ENCODE data around the gene MTX1. TPM values are rescaled to one million over a fixed set of nuclear protein-coding genes. Genes with fewer than 3 reads are reported as not detected.
"Not testable (repeated sequence)": the region's sequence is repeated elsewhere in the genome, so short reads cannot be mapped to it uniquely, and the experiment has no call there.

MTX1 gene, protein sequence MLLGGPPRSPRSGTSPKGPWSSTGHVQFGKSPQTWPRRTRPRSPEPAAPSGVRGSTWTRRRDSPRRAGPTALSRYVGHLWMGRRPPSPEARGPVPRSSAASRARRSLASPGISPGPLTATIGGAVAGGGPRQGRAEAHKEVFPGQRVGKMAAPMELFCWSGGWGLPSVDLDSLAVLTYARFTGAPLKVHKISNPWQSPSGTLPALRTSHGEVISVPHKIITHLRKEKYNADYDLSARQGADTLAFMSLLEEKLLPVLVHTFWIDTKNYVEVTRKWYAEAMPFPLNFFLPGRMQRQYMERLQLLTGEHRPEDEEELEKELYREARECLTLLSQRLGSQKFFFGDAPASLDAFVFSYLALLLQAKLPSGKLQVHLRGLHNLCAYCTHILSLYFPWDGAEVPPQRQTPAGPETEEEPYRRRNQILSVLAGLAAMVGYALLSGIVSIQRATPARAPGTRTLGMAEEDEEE
- 43.0 TPM for polyA plus RNA-seq (2012; ENCODE audit: low read depth, missing spikeins)

DNA sequence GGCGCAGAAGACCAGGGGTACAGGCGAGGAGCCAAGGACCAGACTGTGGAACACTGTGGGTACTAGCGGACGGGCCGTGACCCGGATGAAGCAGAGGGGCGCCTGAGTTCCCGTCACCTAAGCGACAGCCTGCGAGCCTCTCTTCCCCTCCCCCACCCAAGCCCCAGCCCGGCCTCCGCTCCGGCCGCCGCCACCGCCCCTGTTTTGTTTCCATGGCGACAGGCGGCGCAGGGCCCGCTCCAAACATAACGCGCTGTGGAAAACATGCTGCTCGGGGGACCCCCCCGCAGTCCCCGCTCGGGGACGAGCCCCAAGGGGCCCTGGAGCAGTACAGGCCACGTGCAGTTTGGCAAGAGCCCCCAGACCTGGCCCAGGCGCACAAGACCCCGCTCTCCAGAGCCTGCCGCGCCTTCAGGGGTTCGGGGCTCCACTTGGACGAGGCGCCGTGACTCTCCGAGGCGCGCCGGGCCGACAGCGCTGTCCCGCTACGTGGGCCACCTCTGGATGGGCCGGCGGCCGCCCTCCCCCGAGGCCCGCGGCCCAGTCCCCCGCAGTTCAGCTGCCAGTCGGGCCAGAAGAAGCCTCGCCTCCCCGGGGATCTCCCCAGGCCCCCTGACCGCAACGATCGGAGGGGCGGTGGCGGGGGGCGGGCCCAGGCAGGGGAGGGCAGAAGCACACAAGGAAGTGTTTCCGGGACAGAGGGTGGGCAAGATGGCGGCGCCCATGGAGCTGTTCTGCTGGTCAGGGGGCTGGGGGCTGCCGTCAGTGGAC, at the start of gene MTX1:
TSS of gene MTX1 (plus strand) at position 155 of the 771 bp plus-strand sequence. CDS start at position 265, 110 bp downstream.
- DNase-seq (ENCODE audit: insufficient read length, low spot score), result peak; percentile 91

DNA sequence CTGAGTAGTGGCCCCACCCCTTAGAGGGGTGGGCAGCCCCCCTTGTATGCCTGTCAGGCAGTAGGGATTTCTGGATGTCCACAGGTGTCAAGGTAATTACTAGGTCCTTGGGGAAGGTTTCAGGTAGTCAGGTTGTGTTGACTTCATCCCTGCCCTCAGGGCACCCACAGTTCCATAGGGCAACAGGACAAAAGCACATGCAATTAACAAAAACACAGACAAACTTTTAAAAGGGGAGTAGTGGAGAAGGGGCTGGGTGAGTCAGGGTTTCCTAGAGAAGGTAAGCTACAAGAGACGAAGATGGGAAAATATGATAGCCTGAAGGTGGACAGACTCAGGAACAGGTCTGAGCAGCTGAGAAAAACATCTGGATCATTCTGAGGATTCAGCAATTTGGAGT, 49.5 kb upstream of the MTX1 start:
- DNase-seq (ENCODE audit: insufficient read length, low spot score) (no peak), FAIRE-seq (no peak)
- TF ChIP-seq PAX5 (IDR thresholded peaks at IDR 0.05; ENCODE audit: insufficient read depth, low read length, severe bottlenecking), result no peak
- TF ChIP-seq POLR2A (IDR thresholded peaks at IDR 0.05; ENCODE audit: low read depth, low read length), result no peak
- no peak for TF ChIP-seq SPI1 (IDR thresholded peaks at IDR 0.05; ENCODE audit: low read depth, low read length)
- no peak for TF ChIP-seq POLR2AphosphoS5 (IDR thresholded peaks at IDR 0.05; ENCODE audit: low read depth, low read length)
- TF ChIP-seq TAF1 (IDR thresholded peaks at IDR 0.05; ENCODE audit: low read depth, low read length), result no peak
- TF ChIP-seq POU2F2 (IDR thresholded peaks at IDR 0.05; ENCODE audit: low read depth, low read length), result no peak

More for the DNA sequence above, at the start of gene MTX1:
- FAIRE-seq, result peak; percentile 88
- TF ChIP-seq POU2F2 (IDR thresholded peaks at IDR 0.05; ENCODE audit: low read depth, low read length) (no peak), PAX5 (IDR thresholded peaks at IDR 0.05; ENCODE audit: insufficient read depth, low read length, severe bottlenecking) (no peak), TAF1 (IDR thresholded peaks at IDR 0.05; ENCODE audit: low read depth, low read length) (peak; percentile 31), POLR2AphosphoS5 (IDR thresholded peaks at IDR 0.05; ENCODE audit: low read depth, low read length) (peak; percentile 55; the same call in 1 of the 2 replicates), POLR2A (IDR thresholded peaks at IDR 0.05; ENCODE audit: low read depth, low read length) (peak; percentile 45; the same call in 1 of the 2 replicates), SPI1 (IDR thresholded peaks at IDR 0.05; ENCODE audit: low read depth, low read length) (no peak)

DNA sequence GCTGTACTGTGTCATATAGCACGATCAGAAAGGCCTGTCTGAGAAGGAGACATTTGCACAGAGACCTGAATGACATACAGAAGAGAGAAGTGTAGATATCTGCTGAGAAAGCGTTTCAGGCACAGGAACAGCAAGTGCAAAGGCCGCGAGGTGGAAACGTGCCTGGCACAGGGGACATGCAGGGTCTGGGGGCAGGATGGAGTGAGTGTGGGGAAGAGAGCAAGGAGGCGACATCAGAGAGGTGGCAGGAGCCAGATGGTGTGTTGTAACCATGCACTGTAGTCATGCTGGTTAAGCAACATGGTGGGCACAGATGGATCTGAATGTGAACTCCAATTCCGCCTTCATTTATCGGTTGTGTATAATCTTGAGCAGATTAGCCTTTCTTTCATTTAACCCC, 48.4 kb upstream of the MTX1 start:
- FAIRE-seq (no peak), DNase-seq (ENCODE audit: insufficient read length, low spot score) (no peak)
- TF ChIP-seq POLR2A (IDR thresholded peaks at IDR 0.05; ENCODE audit: low read depth, low read length) (no peak), POLR2AphosphoS5 (IDR thresholded peaks at IDR 0.05; ENCODE audit: low read depth, low read length) (no peak), SPI1 (IDR thresholded peaks at IDR 0.05; ENCODE audit: low read depth, low read length) (no peak), POU2F2 (IDR thresholded peaks at IDR 0.05; ENCODE audit: low read depth, low read length) (no peak), TAF1 (IDR thresholded peaks at IDR 0.05; ENCODE audit: low read depth, low read length) (no peak), PAX5 (IDR thresholded peaks at IDR 0.05; ENCODE audit: insufficient read depth, low read length, severe bottlenecking) (no peak)

DNA sequence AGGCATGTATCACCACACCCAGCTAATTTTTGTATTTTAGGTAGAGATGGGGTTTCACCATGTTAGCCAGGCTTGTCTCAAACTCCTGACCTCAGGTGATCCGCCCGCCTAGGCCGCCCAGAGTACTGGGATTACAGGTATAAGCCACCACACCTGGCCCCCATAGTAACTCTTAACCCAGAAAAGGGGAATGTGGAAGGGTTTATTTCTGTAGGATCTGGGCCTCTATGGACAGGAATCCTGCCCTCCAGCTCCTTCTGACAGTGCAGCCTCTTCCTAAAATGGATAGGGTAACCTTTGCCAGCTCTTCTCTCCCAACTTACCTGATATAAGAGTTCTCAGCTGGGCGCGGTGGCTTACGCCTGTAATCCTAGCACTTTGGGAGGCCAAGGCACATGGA, 45.9 kb upstream of the MTX1 start:
- FAIRE-seq; DNase-seq (ENCODE audit: insufficient read length, low spot score): not testable (repeated sequence)

DNA sequence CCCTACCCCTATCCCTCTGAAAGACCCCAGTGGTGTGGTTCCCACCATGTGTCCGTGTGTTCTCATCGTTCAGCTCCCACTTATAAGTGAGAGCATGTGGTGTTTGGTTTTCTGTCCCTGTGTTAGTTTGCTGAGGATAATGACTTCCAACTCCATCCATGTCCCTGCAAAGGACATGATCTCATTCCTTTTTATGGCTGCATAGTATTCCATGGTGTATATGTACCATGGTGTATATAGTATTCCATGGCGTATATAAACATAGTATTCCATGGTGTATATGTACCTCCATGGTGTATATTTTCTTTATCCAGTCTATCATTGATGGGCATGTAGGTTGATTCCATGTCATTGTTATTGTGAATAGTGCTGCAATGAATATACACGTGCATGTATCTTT, 44.7 kb upstream of the MTX1 start:
- not testable (repeated sequence) for FAIRE-seq; DNase-seq (ENCODE audit: insufficient read length, low spot score)

DNA sequence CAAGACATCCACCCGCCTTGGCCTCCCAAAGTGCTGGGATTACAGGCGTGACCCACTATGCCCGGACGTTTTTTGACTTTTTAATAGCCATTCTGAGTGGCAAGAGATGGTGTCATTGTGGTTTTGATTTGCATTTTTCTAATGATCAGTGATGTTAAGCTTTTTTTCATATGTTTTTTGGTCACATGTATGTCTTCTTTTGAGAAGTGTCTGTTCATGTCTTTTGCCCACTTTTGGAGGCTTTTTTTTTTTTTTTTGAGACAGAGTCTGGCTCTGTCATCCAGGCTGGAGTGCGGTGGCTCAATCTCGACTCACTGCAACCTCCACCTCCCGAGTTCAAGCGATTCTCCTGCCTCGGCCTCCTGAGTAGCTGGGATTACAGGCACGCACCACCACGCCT, 43.9 kb upstream of the MTX1 start:
- FAIRE-seq; DNase-seq (ENCODE audit: insufficient read length, low spot score): not testable (repeated sequence)

DNA sequence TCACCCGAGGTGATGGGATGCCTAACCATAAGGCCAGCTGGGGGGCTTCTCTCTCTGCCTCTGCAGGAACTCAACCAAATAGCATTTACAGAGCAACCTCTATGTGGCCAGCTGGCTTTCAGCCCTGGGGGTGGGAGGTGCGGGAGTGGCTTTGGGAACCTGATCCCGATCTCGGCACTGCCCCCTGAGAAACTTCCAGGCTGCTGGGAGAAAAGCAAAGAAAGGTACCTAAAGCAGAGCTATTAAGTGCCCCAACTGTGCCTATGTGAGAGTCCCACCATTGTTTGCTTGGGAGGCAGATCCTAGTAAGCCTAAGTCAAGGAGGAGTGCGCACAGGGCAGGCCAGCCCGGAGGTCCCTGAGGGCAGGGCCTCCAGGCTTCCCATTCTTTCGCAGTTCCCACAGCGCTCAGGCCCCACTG, 42.4 kb upstream of the MTX1 start:
- TF ChIP-seq POU2F2 (IDR thresholded peaks at IDR 0.05; ENCODE audit: low read depth, low read length) (no peak), SPI1 (IDR thresholded peaks at IDR 0.05; ENCODE audit: low read depth, low read length) (no peak), PAX5 (IDR thresholded peaks at IDR 0.05; ENCODE audit: insufficient read depth, low read length, severe bottlenecking) (no peak), TAF1 (IDR thresholded peaks at IDR 0.05; ENCODE audit: low read depth, low read length) (no peak), POLR2AphosphoS5 (IDR thresholded peaks at IDR 0.05; ENCODE audit: low read depth, low read length) (no peak), POLR2A (IDR thresholded peaks at IDR 0.05; ENCODE audit: low read depth, low read length) (no peak)
- FAIRE-seq (no peak), DNase-seq (ENCODE audit: insufficient read length, low spot score) (no peak)

DNA sequence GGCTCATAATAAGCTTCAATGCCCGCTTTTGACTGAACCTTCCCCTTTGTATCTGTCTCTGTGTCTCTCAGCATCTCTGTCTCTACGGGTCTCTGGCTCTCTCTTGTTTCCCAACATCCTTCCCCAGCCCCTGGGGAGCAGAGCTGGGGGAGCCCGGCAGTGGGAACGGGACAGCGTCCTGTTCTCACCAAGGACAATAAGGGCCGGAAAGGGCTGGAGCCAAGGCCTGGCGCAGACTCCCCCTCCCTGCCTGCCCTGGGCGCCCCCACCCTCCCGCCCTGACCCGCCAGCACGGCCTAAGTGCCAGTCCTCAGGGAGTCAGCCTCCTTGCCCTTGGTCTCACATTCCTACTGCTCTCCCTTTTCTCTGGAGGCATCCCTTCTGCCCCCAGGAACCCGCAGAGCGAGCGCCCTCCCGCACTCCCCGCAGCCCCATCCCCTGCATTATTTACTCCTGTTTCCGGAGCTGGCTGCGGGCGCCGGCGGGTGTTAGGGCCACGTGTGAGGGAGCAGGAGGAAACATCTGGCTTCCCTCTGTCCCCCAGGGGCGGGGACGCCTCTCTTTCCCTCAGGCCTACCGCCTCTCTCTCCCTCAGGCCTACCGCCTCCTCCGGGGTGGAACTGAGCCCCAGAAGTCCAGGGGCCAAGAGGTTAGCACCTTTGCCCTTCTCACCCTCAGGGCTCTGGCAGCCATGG, 41.9 kb upstream of the MTX1 start:
- TF ChIP-seq SPI1 (IDR thresholded peaks at IDR 0.05; ENCODE audit: low read depth, low read length) (no peak), POLR2AphosphoS5 (IDR thresholded peaks at IDR 0.05; ENCODE audit: low read depth, low read length) (no peak), TAF1 (IDR thresholded peaks at IDR 0.05; ENCODE audit: low read depth, low read length) (no peak), POLR2A (IDR thresholded peaks at IDR 0.05; ENCODE audit: low read depth, low read length) (no peak), POU2F2 (IDR thresholded peaks at IDR 0.05; ENCODE audit: low read depth, low read length) (no peak), PAX5 (IDR thresholded peaks at IDR 0.05; ENCODE audit: insufficient read depth, low read length, severe bottlenecking) (no peak)
- FAIRE-seq, result no peak
- DNase-seq (ENCODE audit: insufficient read length, low spot score), result peak; percentile 6

DNA sequence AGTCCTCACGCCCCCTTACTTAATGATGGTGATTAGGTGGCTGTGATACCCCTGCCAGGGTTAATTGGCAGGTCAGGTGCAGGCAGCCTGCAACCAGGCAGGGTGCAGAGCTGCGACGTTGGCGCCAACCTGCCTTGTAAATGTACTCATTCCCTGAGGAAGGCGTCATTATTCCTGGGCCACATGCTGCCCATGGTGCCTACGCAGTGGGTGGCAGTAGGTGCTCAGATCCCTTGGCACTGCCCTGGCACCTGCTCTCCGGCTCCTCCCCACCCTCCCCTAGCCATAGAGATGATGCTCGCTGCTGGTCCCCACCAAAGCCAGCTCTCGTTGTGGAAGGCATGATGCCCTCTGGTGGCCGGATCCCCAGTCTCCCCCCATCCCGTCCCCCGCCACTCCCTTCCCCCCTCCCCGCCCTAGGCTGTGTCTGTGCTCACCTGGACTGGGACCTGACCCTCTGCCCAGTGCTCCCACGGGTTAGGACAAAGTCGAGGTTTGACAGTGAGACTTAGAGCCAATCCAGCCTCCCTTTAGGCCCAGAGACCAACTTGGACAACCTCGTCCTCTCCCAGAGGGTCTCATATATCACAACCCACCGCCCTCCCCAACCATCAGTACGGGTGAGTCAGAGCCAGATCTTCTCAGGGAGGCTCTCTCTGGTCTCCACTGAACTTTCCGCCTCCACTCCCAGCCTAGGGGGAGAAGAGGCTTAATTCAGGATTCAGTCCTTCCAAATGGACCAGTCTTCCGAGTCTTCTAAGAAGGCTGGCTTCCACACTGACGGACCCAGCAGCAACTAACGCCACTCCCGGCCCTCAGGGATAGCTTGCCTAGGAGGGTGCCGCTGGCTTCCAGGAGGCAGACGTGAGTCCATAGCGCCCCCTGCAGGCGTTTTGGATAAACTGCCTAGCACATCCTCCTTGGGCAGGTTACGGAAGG, 41.1 kb upstream of the MTX1 start:
- TF ChIP-seq POLR2AphosphoS5 (IDR thresholded peaks at IDR 0.05; ENCODE audit: low read depth, low read length) (no peak), POLR2A (IDR thresholded peaks at IDR 0.05; ENCODE audit: low read depth, low read length) (no peak), TAF1 (IDR thresholded peaks at IDR 0.05; ENCODE audit: low read depth, low read length) (no peak), SPI1 (IDR thresholded peaks at IDR 0.05; ENCODE audit: low read depth, low read length) (no peak), POU2F2 (IDR thresholded peaks at IDR 0.05; ENCODE audit: low read depth, low read length) (no peak), PAX5 (IDR thresholded peaks at IDR 0.05; ENCODE audit: insufficient read depth, low read length, severe bottlenecking) (no peak)
- FAIRE-seq (peak; percentile 78), DNase-seq (ENCODE audit: insufficient read length, low spot score) (peak; percentile 69)

DNA sequence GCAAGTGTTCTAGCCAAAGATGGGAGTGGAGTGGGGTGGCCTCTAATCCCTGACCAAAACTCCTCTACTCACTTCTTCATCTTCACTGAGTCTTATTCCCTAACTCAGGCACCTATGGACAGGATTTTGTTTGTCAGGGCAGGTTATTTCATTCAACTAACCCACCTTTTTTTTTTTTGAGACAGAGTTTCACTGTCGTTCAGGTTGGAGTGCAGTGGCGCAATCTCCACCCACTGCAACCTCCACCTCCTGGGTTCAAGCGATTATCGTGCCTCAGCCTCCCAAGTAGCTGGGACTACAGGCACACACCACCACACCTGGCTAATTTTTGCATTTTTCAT, 40.4 kb upstream of the MTX1 start:
- not testable (repeated sequence) for DNase-seq (ENCODE audit: insufficient read length, low spot score); FAIRE-seq
